ENCODE measurements around the gene FOS.
A peak's percentile ranks its signal among the peaks of the same experiment; 100 is the strongest.
"Not testable (repeated sequence)": the region's sequence is repeated elsewhere in the genome, so short reads cannot be mapped to it uniquely, and the experiment has no call there.

Gene FOS

GRCh38 chr14:75295491-75296345 lies 17.1 kb downstream of the FOS start:
- peak; percentile 82 for DNase-seq

GRCh38 chr14:75297411-75298040 lies 18.9 kb downstream of the FOS start:
- DNase-seq, result no peak

- DNase-seq, result no peak
Measured at GRCh38 chr14:75298187-75298965, 19.7 kb downstream of the FOS start.

- no peak for DNase-seq
Measured at GRCh38 chr14:75299059-75299458, 20.4 kb downstream of the FOS start.

GRCh38 chr14:75299576-75299975 lies 20.9 kb downstream of the FOS start:
- no peak for DNase-seq

- no peak for DNase-seq
Measured at GRCh38 chr14:75301666-75302325, 23.2 kb downstream of the FOS start.

GRCh38 chr14:75303381-75303789 lies 24.8 kb downstream of the FOS start:
- DNase-seq, result peak; percentile 79

- DNase-seq, result not testable (repeated sequence)
Measured at GRCh38 chr14:75306410-75306809, 27.8 kb downstream of the FOS start.

- peak; percentile 53 for DNase-seq
Measured at GRCh38 chr14:75306927-75307699, 28.5 kb downstream of the FOS start.

- peak; percentile 90 for DNase-seq
Measured at GRCh38 chr14:75307700-75308379, 29.2 kb downstream of the FOS start.

GRCh38 chr14:75308991-75309390 lies 30.4 kb downstream of the FOS start:
- DNase-seq, result not testable (repeated sequence)

GRCh38 chr14:75309561-75309960 lies 30.9 kb downstream of the FOS start:
- DNase-seq, result not testable (repeated sequence)

GRCh38 chr14:75310295-75311111 lies 31.9 kb downstream of the FOS start:
- DNase-seq, result peak; percentile 24

- DNase-seq, result no peak
Measured at GRCh38 chr14:75311356-75311755, 32.7 kb downstream of the FOS start.

- DNase-seq, result no peak
Measured at GRCh38 chr14:75312341-75312740, 33.7 kb downstream of the FOS start.

- DNase-seq, result no peak
Measured at GRCh38 chr14:75313294-75313693, 34.7 kb downstream of the FOS start.

GRCh38 chr14:75315144-75315543 lies 36.5 kb downstream of the FOS start:
- no peak for DNase-seq

GRCh38 chr14:75317148-75317547 lies 38.5 kb downstream of the FOS start:
- no peak for DNase-seq

GRCh38 chr14:75318353-75318752 lies 39.7 kb downstream of the FOS start:
- DNase-seq, result no peak

GRCh38 chr14:75319021-75319420 lies 40.4 kb downstream of the FOS start:
- no peak for DNase-seq

- no peak for DNase-seq
Measured at GRCh38 chr14:75320196-75320595, 41.6 kb downstream of the FOS start.

Data from NCI-H82 (cell line).